NB4 (cell line): ENCODE measurements around the gene ALOX15B.

Experiments
- MYC ChIP-seq: IDR thresholded peaks from 2 replicates; pipeline ENCODE4 v1.6.1; 2011; ENCODE audit warnings: low read depth, low read length
- POLR2A ChIP-seq: IDR thresholded peaks from 2 replicates; pipeline ENCODE4 v1.6.1; 2011; ENCODE audit warnings: mild to moderate bottlenecking; ENCODE audit not compliant: insufficient read length; ENCODE audit errors: extremely low read depth
- TF ChIP-seq, protein P1 (sequence below): IDR thresholded peaks from one replicate; pipeline ENCODE4 v1.5.1; 2012; ENCODE audit warnings: low read depth, low read length
- TF ChIP-seq, protein P2 (sequence below): IDR thresholded peaks from 2 replicates; pipeline ENCODE4 v1.6.1; 2011; ENCODE audit warnings: low read depth, low read length

DNA sequence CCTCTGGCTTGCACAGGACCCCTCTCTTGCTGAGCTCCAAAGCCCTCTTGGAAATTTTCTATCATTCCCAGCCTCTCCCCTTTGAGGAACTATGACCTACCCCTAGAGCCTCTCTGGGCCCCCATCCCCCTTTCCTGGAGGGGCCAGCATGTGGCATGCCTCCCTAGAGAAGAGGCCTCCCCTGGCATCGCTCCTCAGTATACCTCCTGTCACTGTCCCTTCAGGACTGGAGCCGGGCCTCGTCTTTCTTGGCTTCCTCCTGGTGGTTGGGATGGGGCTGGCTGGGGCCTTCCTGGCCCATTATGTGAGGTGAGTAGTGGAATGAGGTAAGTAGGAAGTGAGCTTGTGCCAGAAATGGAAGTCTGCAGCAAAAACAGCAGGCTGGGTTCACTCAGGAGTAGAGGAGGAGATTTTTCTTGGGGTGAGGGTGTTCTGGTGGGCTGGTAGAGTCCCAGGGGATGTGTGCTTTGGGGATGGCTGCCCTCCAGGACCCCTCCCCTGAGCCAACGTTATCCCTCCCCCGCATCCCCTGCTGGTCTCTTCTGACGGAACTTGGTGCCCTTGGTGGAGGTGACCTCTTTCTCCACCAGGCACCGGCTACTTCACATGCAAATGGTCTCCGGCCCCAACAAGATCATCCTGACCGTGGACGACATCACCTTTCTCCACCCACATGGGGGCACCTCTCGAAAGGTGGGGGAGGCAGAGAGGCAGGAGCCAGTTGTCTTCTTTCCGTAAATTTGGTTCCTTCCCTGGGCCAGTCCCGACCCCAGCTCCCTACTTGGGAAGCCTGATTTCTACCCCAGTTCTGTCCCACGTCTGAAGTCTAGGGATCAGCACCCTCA lies 31.8 kb upstream of the ALOX15B start:
- TF ChIP-seq MYC (no peak), POLR2A (no peak)
- TF ChIP-seq, protein P1, sequence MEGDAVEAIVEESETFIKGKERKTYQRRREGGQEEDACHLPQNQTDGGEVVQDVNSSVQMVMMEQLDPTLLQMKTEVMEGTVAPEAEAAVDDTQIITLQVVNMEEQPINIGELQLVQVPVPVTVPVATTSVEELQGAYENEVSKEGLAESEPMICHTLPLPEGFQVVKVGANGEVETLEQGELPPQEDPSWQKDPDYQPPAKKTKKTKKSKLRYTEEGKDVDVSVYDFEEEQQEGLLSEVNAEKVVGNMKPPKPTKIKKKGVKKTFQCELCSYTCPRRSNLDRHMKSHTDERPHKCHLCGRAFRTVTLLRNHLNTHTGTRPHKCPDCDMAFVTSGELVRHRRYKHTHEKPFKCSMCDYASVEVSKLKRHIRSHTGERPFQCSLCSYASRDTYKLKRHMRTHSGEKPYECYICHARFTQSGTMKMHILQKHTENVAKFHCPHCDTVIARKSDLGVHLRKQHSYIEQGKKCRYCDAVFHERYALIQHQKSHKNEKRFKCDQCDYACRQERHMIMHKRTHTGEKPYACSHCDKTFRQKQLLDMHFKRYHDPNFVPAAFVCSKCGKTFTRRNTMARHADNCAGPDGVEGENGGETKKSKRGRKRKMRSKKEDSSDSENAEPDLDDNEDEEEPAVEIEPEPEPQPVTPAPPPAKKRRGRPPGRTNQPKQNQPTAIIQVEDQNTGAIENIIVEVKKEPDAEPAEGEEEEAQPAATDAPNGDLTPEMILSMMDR = no peak
- TF ChIP-seq, protein P2, sequence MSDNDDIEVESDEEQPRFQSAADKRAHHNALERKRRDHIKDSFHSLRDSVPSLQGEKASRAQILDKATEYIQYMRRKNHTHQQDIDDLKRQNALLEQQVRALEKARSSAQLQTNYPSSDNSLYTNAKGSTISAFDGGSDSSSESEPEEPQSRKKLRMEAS = no peak
